AG20443 (cell line): ENCODE results near the gene PDZRN3.
A peak's percentile ranks its signal among the peaks of the same experiment; 100 is the strongest.

Experiments used
- DNase-seq: peaks from one replicate; pipeline ENCODE4 v3.0.0; 2012; ENCODE audit warnings: low spot score, mixed read lengths

Gene PDZRN3

GRCh38 chr3:73384091-73384906 is 240.4 kb downstream of the PDZRN3 start:
- DNase-seq: no peak

GRCh38 chr3:73383470-73384049 is 241.2 kb downstream of the PDZRN3 start:
- DNase-seq: no peak

GRCh38 chr3:73381551-73381950 is 243.2 kb downstream of the PDZRN3 start:
- no peak for DNase-seq

GRCh38 chr3:73380735-73381532 is 243.8 kb downstream of the PDZRN3 start:
- DNase-seq: no peak

- DNase-seq: peak; percentile 22
These were observed 245.3 kb downstream of the PDZRN3 start for GRCh38 chr3:73379465-73379864.

GRCh38 chr3:73378207-73378606 is 246.5 kb downstream of the PDZRN3 start:
- no peak for DNase-seq

GRCh38 chr3:73365756-73366397 is 258.9 kb downstream of the PDZRN3 start:
- DNase-seq: peak; percentile 96

GRCh38 chr3:73364517-73364916 is 260.2 kb downstream of the PDZRN3 start:
- DNase-seq: no peak

GRCh38 chr3:73363093-73363492 is 261.6 kb downstream of the PDZRN3 start:
- no peak for DNase-seq

GRCh38 chr3:73361591-73361990 is 263.1 kb downstream of the PDZRN3 start:
- no peak for DNase-seq

GRCh38 chr3:73353649-73354217 is 271.0 kb downstream of the PDZRN3 start:
- DNase-seq: peak; percentile 50

GRCh38 chr3:73352841-73353645 is 271.7 kb downstream of the PDZRN3 start:
- DNase-seq: no peak

- no peak for DNase-seq
These were observed 273.2 kb downstream of the PDZRN3 start for GRCh38 chr3:73351423-73352071.

GRCh38 chr3:73350996-73351395 is 273.7 kb downstream of the PDZRN3 start:
- DNase-seq: no peak

- DNase-seq: no peak
These were observed 275.1 kb downstream of the PDZRN3 start for GRCh38 chr3:73349657-73350056.

- DNase-seq: no peak
These were observed 282.7 kb downstream of the PDZRN3 start for GRCh38 chr3:73342077-73342476.

- DNase-seq: no peak
These were observed 283.3 kb downstream of the PDZRN3 start for GRCh38 chr3:73341272-73341935.

GRCh38 chr3:73332558-73332957 is 292.2 kb downstream of the PDZRN3 start:
- DNase-seq: no peak
